ENCODE measurements around the gene RCOR2. TPM values are rescaled to one million over a fixed set of nuclear protein-coding genes. Genes with fewer than 3 reads are reported as not detected.

The RCOR2 gene
- 0.87 to 1.3 TPM (median 0.93 TPM) in 5 replicates for total RNA-seq (2022; extraction: Qiagen RNA extraction)

DNA sequence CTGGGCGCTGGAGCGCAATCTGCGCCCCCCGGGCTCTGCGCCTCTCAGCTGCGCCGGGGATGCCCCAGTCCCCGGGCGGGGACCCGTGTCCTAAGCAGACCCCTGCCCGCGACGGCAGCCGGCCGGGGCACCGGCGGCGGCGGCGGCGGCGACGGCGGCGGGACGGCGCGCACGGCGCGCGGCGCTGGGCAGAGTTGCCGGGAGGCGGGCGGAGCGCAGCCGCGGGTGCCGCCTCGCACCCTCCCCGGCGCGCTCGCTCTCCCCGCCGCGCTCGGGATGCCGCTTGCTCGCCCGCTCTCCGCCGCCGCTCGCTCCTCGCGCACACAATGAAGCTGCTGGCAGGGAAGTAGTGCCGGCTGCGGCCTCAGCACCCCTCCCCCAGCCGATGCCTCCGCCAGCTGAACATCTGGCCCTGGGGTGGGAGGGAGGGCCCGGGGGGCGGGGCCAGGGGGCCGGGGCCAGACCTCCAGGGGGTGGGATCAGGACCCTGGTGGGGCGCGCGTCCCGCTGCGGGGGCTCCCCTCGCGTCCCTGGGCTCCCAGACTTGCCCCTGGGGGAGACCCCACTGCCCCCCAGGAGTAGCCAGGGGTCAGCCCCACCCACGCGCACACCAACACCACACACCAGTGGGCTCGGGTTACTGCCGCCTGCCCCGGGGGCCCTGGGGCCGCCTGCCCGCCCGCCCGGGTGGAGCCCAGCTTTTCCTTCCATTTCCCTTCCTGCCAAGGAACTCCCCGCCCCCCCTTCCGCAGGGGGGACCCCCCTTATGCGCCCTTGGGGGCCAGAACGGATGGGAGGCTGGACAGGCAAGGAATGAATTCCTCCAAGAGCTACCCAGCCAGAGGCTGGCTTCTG, at the start of gene RCOR2:
RCOR2 (minus strand) TSS at position 328 of the 855 bp plus-strand sequence. CDS start 708 bp downstream, outside the sequence.

DNA sequence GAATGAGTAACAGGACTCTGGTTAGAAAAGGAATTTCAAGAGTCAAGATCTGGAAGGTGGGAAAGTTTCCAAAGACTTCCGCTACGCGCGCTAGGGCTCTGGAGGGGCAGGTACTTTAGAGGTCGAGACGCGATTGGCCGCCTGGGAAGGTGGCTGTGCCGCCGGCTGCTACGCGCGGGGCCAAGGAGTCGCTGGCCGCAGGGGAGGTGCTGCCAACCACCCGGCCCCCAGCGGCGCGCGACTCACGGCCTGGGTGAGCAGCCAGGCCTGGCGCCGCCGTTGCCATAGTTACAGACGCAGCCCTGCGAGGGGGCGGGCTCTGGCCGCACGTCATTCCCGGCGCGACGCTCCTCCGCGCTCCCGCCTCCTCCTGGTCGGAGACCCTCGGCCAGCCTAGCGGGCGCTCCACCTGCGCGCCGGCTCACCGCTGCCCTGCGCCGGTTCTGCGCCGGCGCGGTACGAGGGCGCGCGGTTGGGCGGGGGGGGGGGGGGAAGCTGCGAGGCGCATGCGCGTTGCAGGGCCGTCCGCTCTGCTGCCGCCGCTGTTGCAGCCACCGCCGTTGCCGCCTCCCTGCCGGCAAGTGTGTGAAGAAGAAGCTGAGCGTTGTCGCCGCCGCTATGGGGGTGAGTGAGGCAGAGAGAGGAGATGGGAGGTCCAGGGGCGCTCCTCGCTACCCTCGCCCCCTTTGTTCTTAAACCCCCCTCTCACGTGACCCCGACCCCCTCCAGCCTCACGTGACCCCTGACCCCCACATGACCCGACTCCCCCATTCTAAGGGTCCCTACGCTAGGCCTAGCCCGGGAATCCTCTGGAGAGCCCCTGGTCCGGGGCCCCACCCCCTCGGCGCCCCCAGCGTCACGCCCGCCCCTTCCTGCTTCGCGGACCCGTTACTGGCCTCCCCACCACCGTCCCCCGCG, 21.8 kb upstream of the RCOR2 start, which contains the start of gene NAA40:
NAA40 (plus strand) TSS at position 524 of the 918 bp plus-strand sequence; CDS start at position 619, 95 bp downstream.

Other genes starting within 250 kb of the RCOR2 start
- gene ATL3, start 245.8 kb downstream of the RCOR2 start, total RNA-seq (2022; extraction: Qiagen RNA extraction) = 30.3 to 37.2 TPM (median 33.1 TPM) in 5 replicates
- gene RTN3, start 235.7 kb downstream of the RCOR2 start, total RNA-seq (2022; extraction: Qiagen RNA extraction) = 93.6 to 107 TPM (median 103 TPM) in 5 replicates
- gene ZFTA, start 148.4 kb downstream of the RCOR2 start, total RNA-seq (2022; extraction: Qiagen RNA extraction) = 3.8 to 6.9 TPM (median 6.0 TPM) in 5 replicates
- gene SPINDOC, start 103.7 kb downstream of the RCOR2 start, total RNA-seq (2022; extraction: Qiagen RNA extraction) = 32.7 to 52.1 TPM (median 49.7 TPM) in 5 replicates
- 25.1 to 28.9 TPM (median 27.7 TPM) in 5 replicates for gene MARK2, start 78.1 kb downstream of the RCOR2 start, total RNA-seq (2022; extraction: Qiagen RNA extraction)
- gene NAA40, start 21.8 kb upstream of the RCOR2 start, total RNA-seq (2022; extraction: Qiagen RNA extraction) = 12.8 to 19.1 TPM (median 16.3 TPM) in 5 replicates
- gene COX8A, start 57.5 kb upstream of the RCOR2 start, total RNA-seq (2022; extraction: Qiagen RNA extraction) = 701 to 1,124 TPM (median 971 TPM) in 5 replicates
- 114 to 129 TPM (median 127 TPM) in 5 replicates for gene OTUB1, start 69.3 kb upstream of the RCOR2 start, total RNA-seq (2022; extraction: Qiagen RNA extraction)
- gene FLRT1, start 118.8 kb upstream of the RCOR2 start, total RNA-seq (2022; extraction: Qiagen RNA extraction) = 0.03 to 0.10 TPM (median 0.06 TPM) in 4 of 5 replicates, not detected in the other
- gene MACROD1, start 248.9 kb upstream of the RCOR2 start, total RNA-seq (2022; extraction: Qiagen RNA extraction) = 11.4 to 17.0 TPM (median 13.6 TPM) in 5 replicates